ENCODE results near the gene TIMD4. TPM values are rescaled to one million over a fixed set of nuclear protein-coding genes. Genes with fewer than 3 reads are reported as not detected.

The TIMD4 gene
- total and polyA plus RNA-seq, 2 donors (not counting 1 experiment from before 2014, with no cell fraction given): not detected

GRCh38 chr5:156920861-156921431 lies 42.1 kb downstream of the TIMD4 start:
- H3K4me3 ChIP-seq (replicated peaks in 1 of 4; ENCODE audit: control extremely low read depth in 1 of 4, insufficient read depth in 1 of 4, low read depth in 3 of 4, low read length in 4 of 4): no peak overlapping the region
- H2AFZ ChIP-seq (ENCODE audit: low read length): no peak overlapping the region
- no peaks in the 10 kb centered on the region for H4K20me1 ChIP-seq (ENCODE audit: control insufficient read depth, extremely low read depth, insufficient read depth, low read length)
- H3K4me1 ChIP-seq (ENCODE audit: control insufficient read depth, extremely low read depth, insufficient read depth, low read length): no peaks in the 10 kb centered on the region
- no peak for TF ChIP-seq EZH2 (IDR thresholded peaks at IDR 0.05; ENCODE audit: low read length, missing control alignments)
- TF ChIP-seq CTCF (conservative IDR thresholded peaks at IDR 0.05 in 1 of 2, IDR thresholded peaks at IDR 0.05 in 1 of 2; ENCODE audit: low read depth in 1 of 2, low read length in 2 of 2): no peak
- H3K36me3 ChIP-seq (ENCODE audit: control insufficient read depth, insufficient read depth, low read length): no peaks in the 10 kb centered on the region
- DNase-seq (ENCODE audit: low read depth in 2 of 2): no peak
- no peak overlapping the region for H3K27ac ChIP-seq (ENCODE audit: insufficient read depth, low read length)
- H3K4me2 ChIP-seq (ENCODE audit: extremely low read depth, insufficient read depth, low read length): no peak overlapping the region
- no peaks in the 10 kb centered on the region for H3K9me3 ChIP-seq (ENCODE audit: control insufficient read depth, insufficient read depth, low read depth, low read length)
- H3K9ac ChIP-seq (ENCODE audit: insufficient read depth, low read length): no peak overlapping the region
- no peaks in the 10 kb centered on the region for H3K79me2 ChIP-seq (ENCODE audit: control insufficient read depth, insufficient read depth, low read length)
- no peaks in the 10 kb centered on the region for H3K27me3 ChIP-seq (ENCODE audit: control insufficient read depth, insufficient read depth, low read length)

GRCh38 chr5:156920042-156920860 lies 42.8 kb downstream of the TIMD4 start:
- no peaks in the 10 kb centered on the region for H3K27me3 ChIP-seq (ENCODE audit: control insufficient read depth, insufficient read depth, low read length)
- no peaks in the 10 kb centered on the region for H3K4me1 ChIP-seq (ENCODE audit: control insufficient read depth, extremely low read depth, insufficient read depth, low read length)
- no peaks in the 10 kb centered on the region for H3K9me3 ChIP-seq (ENCODE audit: control insufficient read depth, insufficient read depth, low read depth, low read length)
- no peak overlapping the region for H2AFZ ChIP-seq (ENCODE audit: low read length)
- H3K4me2 ChIP-seq (ENCODE audit: extremely low read depth, insufficient read depth, low read length): no peak overlapping the region
- DNase-seq (ENCODE audit: low read depth in 2 of 2): peak in 1 of 2 donors; percentile 6
- H3K27ac ChIP-seq (ENCODE audit: insufficient read depth, low read length): no peak overlapping the region
- TF ChIP-seq EZH2 (IDR thresholded peaks at IDR 0.05; ENCODE audit: low read length, missing control alignments) (no peak), CTCF (conservative IDR thresholded peaks at IDR 0.05 in 1 of 2, IDR thresholded peaks at IDR 0.05 in 1 of 2; ENCODE audit: low read depth in 1 of 2, low read length in 2 of 2) (no peak)
- no peak overlapping the region for H3K9ac ChIP-seq (ENCODE audit: insufficient read depth, low read length)
- H3K79me2 ChIP-seq (ENCODE audit: control insufficient read depth, insufficient read depth, low read length): no peaks in the 10 kb centered on the region
- H3K36me3 ChIP-seq (ENCODE audit: control insufficient read depth, insufficient read depth, low read length): no peaks in the 10 kb centered on the region
- H4K20me1 ChIP-seq (ENCODE audit: control insufficient read depth, extremely low read depth, insufficient read depth, low read length): no peaks in the 10 kb centered on the region
- H3K4me3 ChIP-seq (replicated peaks in 1 of 4; ENCODE audit: control extremely low read depth in 1 of 4, insufficient read depth in 1 of 4, low read depth in 3 of 4, low read length in 4 of 4): no peak overlapping the region

DNA sequence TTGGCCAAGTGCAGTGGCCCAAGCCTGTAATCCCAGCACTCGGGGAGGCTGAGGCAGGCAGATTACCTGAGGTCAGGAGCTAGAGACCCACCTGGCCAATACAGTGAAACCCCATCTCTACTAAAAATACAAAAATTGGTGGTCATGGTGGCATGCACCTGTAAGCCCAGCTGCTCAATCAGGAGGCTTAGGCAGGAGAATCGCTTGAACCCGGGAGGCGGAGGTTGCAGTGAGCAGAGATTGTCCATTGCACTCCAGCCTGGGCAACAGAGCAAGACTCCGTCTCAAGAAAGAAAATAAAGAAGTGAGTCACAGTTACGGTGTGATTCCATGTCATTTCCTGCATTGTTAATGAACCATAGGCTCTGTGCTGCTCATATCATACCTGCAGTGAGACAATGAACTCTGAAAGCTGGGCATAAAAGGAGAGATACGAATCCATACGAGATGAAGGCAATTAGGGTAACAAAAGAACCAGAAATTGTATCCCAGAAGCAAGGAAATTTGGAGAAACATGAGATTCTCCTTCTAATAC lies 44.6 kb downstream of the TIMD4 start:
- DNase-seq (ENCODE audit: low read depth in 2 of 2): no peak
- Histone ChIP-seq H4K20me1 (ENCODE audit: control insufficient read depth, extremely low read depth, insufficient read depth, low read length) (no peaks in the 10 kb centered on the region), H3K36me3 (ENCODE audit: control insufficient read depth, insufficient read depth, low read length) (no peaks in the 10 kb centered on the region), H3K27ac (ENCODE audit: insufficient read depth, low read length) (no peak overlapping the region), H3K27me3 (ENCODE audit: control insufficient read depth, insufficient read depth, low read length) (no peaks in the 10 kb centered on the region), H3K9me3 (ENCODE audit: control insufficient read depth, insufficient read depth, low read depth, low read length) (no peaks in the 10 kb centered on the region), H3K9ac (ENCODE audit: insufficient read depth, low read length) (no peak overlapping the region), H2AFZ (ENCODE audit: low read length) (no peak overlapping the region), H3K4me1 (ENCODE audit: control insufficient read depth, extremely low read depth, insufficient read depth, low read length) (no peaks in the 10 kb centered on the region), H3K4me3 (replicated peaks in 1 of 4; ENCODE audit: control extremely low read depth in 1 of 4, insufficient read depth in 1 of 4, low read depth in 3 of 4, low read length in 4 of 4) (no peak overlapping the region), H3K79me2 (ENCODE audit: control insufficient read depth, insufficient read depth, low read length) (no peaks in the 10 kb centered on the region), H3K4me2 (ENCODE audit: extremely low read depth, insufficient read depth, low read length) (no peak overlapping the region)
- TF ChIP-seq CTCF (conservative IDR thresholded peaks at IDR 0.05 in 1 of 2, IDR thresholded peaks at IDR 0.05 in 1 of 2; ENCODE audit: low read depth in 1 of 2, low read length in 2 of 2) (no peak), EZH2 (IDR thresholded peaks at IDR 0.05; ENCODE audit: low read length, missing control alignments) (no peak)

Measured in fibroblast of lung (primary cell).